ENCODE measurements around the gene CCDC177.
"Not testable (repeated sequence)": the region's sequence is repeated elsewhere in the genome, so short reads cannot be mapped to it uniquely, and the experiment has no call there.

GRCh38 chr14:69599431-69599830 is 24.8 kb upstream of the CCDC177 start:
- not testable (repeated sequence) for TF ChIP-seq CTCF (conservative IDR thresholded peaks at IDR 0.05; ENCODE audit: low read length); EZH2phosphoT487 (IDR thresholded peaks at IDR 0.05; ENCODE audit: borderline replicate concordance, low read depth, low read length)
